ENCODE results near the gene PIWIL4.

PIWIL4 gene

DNA sequence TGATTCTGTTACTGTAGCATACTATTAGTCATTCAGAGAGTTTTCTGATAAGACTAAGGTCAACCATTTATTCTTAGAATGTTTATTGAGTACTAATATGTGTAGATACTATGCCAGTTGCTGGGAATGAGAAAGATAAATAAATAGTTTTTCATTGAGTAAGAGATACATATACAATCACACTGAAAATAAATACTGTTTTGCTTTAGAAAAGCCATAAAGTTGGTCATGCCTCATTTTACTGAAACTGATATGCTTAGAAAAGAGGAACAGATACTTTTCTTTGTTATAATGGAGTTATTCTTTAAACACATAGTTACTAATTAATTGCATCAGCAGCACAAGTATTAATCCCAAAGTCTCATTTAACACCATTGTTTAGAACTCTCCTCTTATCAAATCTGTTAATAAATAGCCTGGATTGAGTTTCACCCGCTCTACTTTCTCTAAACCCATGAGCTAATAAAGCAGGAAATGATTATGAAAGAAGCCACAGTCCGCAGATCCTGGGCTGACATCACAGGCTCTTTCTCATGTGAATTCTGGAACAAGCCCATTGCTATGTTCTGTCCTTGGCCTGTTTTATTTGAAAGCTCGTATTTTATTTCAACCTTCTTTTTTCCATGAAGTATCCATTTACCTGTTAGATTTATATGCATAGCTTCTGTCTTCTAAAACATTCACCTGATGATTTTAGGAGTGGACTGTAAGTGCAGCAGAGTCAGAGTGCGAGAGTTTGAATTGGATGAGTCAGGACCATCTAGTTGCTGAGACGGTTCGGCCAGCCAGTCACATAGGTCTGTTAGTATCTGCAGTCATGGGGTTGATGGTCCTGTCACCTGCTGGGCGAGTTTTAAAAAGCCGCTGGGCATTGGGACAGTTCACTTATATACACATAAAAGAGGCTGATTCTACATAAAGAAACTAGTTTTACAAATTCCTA is 35.5 kb downstream of the PIWIL4 start:
- Histone ChIP-seq H3K4me2 (ENCODE audit: insufficient read depth, low read length) (no peak overlapping the region), H3K4me3 (ENCODE audit: low read depth in 1 of 2, low read length in 2 of 2) (no peak overlapping the region)

DNA sequence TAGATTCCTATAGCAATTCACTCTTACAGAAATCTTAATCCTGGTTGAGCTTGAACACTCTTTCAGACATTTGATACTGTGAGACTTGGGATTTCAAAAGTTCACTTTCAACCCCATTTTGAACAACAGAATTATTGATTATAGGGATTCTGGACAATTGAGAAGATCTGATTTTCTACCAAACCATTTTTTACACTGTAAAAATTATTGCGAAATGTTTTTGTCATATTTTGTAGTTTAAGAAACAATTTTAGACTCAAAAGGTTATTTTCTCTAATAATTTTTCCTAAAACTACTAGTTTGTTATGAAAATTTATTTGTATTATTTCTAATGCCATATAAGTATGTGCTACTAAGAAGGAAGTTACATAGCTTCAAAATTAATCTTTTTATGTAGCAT is 36.4 kb downstream of the PIWIL4 start:
- DNase-seq (no peak), ATAC-seq (ENCODE audit: insufficient read depth, low read depth) (no peak)
- Histone ChIP-seq H3K36me3 (ENCODE audit: insufficient read depth, low read length) (no peaks in the 10 kb centered on the region), H3K27ac (ENCODE audit: low read length) (no peak overlapping the region), H4K20me1 (ENCODE audit: insufficient read depth, low read length) (no peaks in the 10 kb centered on the region), H3K4me2 (ENCODE audit: insufficient read depth, low read length) (no peak overlapping the region), H2AFZ (ENCODE audit: low read depth, low read length) (no peak overlapping the region), H3K27me3 (ENCODE audit: insufficient read depth, low read length, poor library complexity) (no peaks in the 10 kb centered on the region), H3K79me2 (ENCODE audit: insufficient read depth, low read length) (no peaks in the 10 kb centered on the region), H3K4me3 (ENCODE audit: low read depth in 1 of 2, low read length in 2 of 2) (no peak overlapping the region), H3K9me3 (ENCODE audit: insufficient read depth, low read length, severe bottlenecking) (no peaks in the 10 kb centered on the region), H3K4me1 (ENCODE audit: insufficient read depth, low read length) (no peaks in the 10 kb centered on the region), H3K9ac (ENCODE audit: low read depth, low read length) (no peak overlapping the region)
- TF ChIP-seq, protein P1, sequence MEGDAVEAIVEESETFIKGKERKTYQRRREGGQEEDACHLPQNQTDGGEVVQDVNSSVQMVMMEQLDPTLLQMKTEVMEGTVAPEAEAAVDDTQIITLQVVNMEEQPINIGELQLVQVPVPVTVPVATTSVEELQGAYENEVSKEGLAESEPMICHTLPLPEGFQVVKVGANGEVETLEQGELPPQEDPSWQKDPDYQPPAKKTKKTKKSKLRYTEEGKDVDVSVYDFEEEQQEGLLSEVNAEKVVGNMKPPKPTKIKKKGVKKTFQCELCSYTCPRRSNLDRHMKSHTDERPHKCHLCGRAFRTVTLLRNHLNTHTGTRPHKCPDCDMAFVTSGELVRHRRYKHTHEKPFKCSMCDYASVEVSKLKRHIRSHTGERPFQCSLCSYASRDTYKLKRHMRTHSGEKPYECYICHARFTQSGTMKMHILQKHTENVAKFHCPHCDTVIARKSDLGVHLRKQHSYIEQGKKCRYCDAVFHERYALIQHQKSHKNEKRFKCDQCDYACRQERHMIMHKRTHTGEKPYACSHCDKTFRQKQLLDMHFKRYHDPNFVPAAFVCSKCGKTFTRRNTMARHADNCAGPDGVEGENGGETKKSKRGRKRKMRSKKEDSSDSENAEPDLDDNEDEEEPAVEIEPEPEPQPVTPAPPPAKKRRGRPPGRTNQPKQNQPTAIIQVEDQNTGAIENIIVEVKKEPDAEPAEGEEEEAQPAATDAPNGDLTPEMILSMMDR (IDR thresholded peaks at IDR 0.05; ENCODE audit: borderline replicate concordance, extremely low read depth, low read length, poor library complexity, severe bottlenecking): no peak

More for the DNA sequence above, 35.5 kb downstream of the PIWIL4 start:
- H3K36me3 ChIP-seq (ENCODE audit: insufficient read depth, low read length): no peaks in the 10 kb centered on the region
- DNase-seq (no peak), ATAC-seq (ENCODE audit: insufficient read depth, low read depth) (no peak)
- H3K4me1 ChIP-seq (ENCODE audit: insufficient read depth, low read length): no peaks in the 10 kb centered on the region
- H3K79me2 ChIP-seq (ENCODE audit: insufficient read depth, low read length): no peaks in the 10 kb centered on the region
- H3K9ac ChIP-seq (ENCODE audit: low read depth, low read length): no peak overlapping the region
- H3K9me3 ChIP-seq (ENCODE audit: insufficient read depth, low read length, severe bottlenecking): no peaks in the 10 kb centered on the region
- no peak for TF ChIP-seq EZH2 (IDR thresholded peaks at IDR 0.05; ENCODE audit: borderline replicate concordance, low read depth, low read length, severe bottlenecking)
- TF ChIP-seq, protein P1 (IDR thresholded peaks at IDR 0.05; ENCODE audit: borderline replicate concordance, extremely low read depth, low read length, poor library complexity, severe bottlenecking): no peak
- H4K20me1 ChIP-seq (ENCODE audit: insufficient read depth, low read length): no peaks in the 10 kb centered on the region
- no peak overlapping the region for H2AFZ ChIP-seq (ENCODE audit: low read depth, low read length)
- H3K27me3 ChIP-seq (ENCODE audit: insufficient read depth, low read length, poor library complexity): no peaks in the 10 kb centered on the region
- no peak overlapping the region for H3K27ac ChIP-seq (ENCODE audit: low read length)

DNA sequence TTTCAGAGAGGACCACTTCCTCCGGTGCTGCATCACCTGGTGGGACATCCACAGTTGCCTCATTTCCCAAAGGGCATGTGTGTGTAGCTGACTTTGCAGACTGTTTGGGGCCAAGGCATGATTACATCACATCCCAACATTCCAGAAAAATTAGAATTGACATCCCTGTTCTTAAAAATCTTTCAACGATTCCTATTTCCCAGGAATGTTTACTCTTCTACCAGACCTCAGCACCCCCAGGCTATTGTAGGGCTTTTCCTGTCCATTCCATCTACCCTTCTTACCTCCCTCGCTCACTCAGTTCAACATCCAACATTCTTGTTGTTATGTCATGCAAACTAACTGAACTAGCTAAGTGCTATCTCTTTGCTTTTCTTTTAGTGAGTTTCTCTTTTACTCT is 37.3 kb downstream of the PIWIL4 start:
- Histone ChIP-seq H3K4me1 (ENCODE audit: insufficient read depth, low read length) (no peaks in the 10 kb centered on the region), H3K4me2 (ENCODE audit: insufficient read depth, low read length) (no peak overlapping the region), H3K36me3 (ENCODE audit: insufficient read depth, low read length) (no peaks in the 10 kb centered on the region), H4K20me1 (ENCODE audit: insufficient read depth, low read length) (no peaks in the 10 kb centered on the region), H3K9ac (ENCODE audit: low read depth, low read length) (no peak overlapping the region), H3K4me3 (ENCODE audit: low read depth in 1 of 2, low read length in 2 of 2) (no peak overlapping the region), H3K27me3 (ENCODE audit: insufficient read depth, low read length, poor library complexity) (no peaks in the 10 kb centered on the region), H3K27ac (ENCODE audit: low read length) (no peak overlapping the region), H3K9me3 (ENCODE audit: insufficient read depth, low read length, severe bottlenecking) (no peaks in the 10 kb centered on the region), H2AFZ (ENCODE audit: low read depth, low read length) (no peak overlapping the region), H3K79me2 (ENCODE audit: insufficient read depth, low read length) (no peaks in the 10 kb centered on the region)
- TF ChIP-seq, protein P1 (IDR thresholded peaks at IDR 0.05; ENCODE audit: borderline replicate concordance, extremely low read depth, low read length, poor library complexity, severe bottlenecking): no peak
- TF ChIP-seq EZH2 (IDR thresholded peaks at IDR 0.05; ENCODE audit: borderline replicate concordance, low read depth, low read length, severe bottlenecking): no peak
- DNase-seq (no peak), ATAC-seq (ENCODE audit: insufficient read depth, low read depth) (no peak)
